OCI-LY7 (cell line): ENCODE results near the gene ERCC1. TPM values are rescaled to one million over a fixed set of nuclear protein-coding genes. Genes with fewer than 3 reads are reported as not detected.
A peak's percentile ranks its signal among the peaks of the same experiment; 100 is the strongest.

Experiments used
- BruUV-seq: library from RNA; stranded (reverse); fragments of 400-500 nt; replicated peaks from 2 replicates; lab custom pipeline; 2021; lab: Mats Ljungman, UMichigan
- CTCF ChIA-PET: fragments of 300-600 bp; sonication (Branson Sonifier 250); formaldehyde crosslinking; loops from one replicate; lab custom pipeline; 2022; ENCODE audit warnings: antibody characterized with exemption; ENCODE audit not compliant: unreplicated experiment; lab: Charles Lee
- POLR2A ChIA-PET: fragments of 300-600 bp; sonication (Branson Sonifier 250); formaldehyde crosslinking; loops from one replicate; lab custom pipeline; 2022; ENCODE audit warnings: antibody characterized with exemption; lab: Charles Lee
- DNase-seq: peaks from one replicate; pipeline ENCODE4 v3.0.0-alpha.2; 2015; ENCODE audit warnings: low spot score
- H2AFZ ChIP-seq: fragments of 200-600 bp; sonication (generic), shearing (Covaris generic); 2 replicates; pipeline ENCODE4 v1.6.1; 2014; ENCODE audit warnings: mild to moderate bottlenecking, antibody characterized with exemption, low read length, moderate library complexity
- H3K27ac ChIP-seq: fragments of 200-600 bp; sonication (generic); 2 replicates; pipeline ENCODE4 v1.5.1; 2014; ENCODE audit warnings: mixed run types, low read depth, mild to moderate bottlenecking, moderate library complexity, low read length, inconsistent platforms; ENCODE audit not compliant: poor library complexity, severe bottlenecking
- H3K36me3 ChIP-seq: fragments of 200-600 bp; sonication (generic); 2 replicates; pipeline ENCODE4 v1.6.1; 2014; ENCODE audit warnings: mild to moderate bottlenecking, antibody characterized with exemption, low read length, moderate library complexity, mixed read lengths; ENCODE audit not compliant: insufficient read depth
- H3K4me1 ChIP-seq: fragments of 200-600 bp; sonication (generic); 2 replicates; pipeline ENCODE4 v1.5.1; 2014; ENCODE audit warnings: mild to moderate bottlenecking, low read length; ENCODE audit not compliant: insufficient read depth, poor library complexity, severe bottlenecking
- H3K4me2 ChIP-seq: fragments of 200-600 bp; sonication (generic); 2 replicates; pipeline ENCODE4 v1.6.1; 2014; ENCODE audit warnings: mild to moderate bottlenecking, low read length
- H3K4me3 ChIP-seq: fragments of 200-600 bp; sonication (generic); 2 replicates; pipeline ENCODE4 v1.5.1; 2014; ENCODE audit warnings: mild to moderate bottlenecking, low read depth, low read length; ENCODE audit not compliant: poor library complexity, severe bottlenecking
- H3K79me2 ChIP-seq: fragments of 200-600 bp; sonication (generic); 2 replicates; pipeline ENCODE4 v1.6.1; 2016; ENCODE audit warnings: low read depth, mild to moderate bottlenecking, low read length, moderate library complexity, mixed read lengths; ENCODE audit not compliant: insufficient read depth
- H3K9me2 ChIP-seq: fragments of 200-600 bp; sonication (generic); 2 replicates; pipeline ENCODE4 v1.6.1; 2016; ENCODE audit warnings: mild to moderate bottlenecking, low read length, mixed read lengths; ENCODE audit not compliant: insufficient read depth
- H3K9me3 ChIP-seq: fragments of 200-600 bp; sonication (generic); 2 replicates; pipeline ENCODE4 v1.6.1; 2014; ENCODE audit warnings: mild to moderate bottlenecking, mixed run types, low read length, mixed read lengths
- H4K20me1 ChIP-seq: fragments of 200-600 bp; sonication (generic); 2 replicates; pipeline ENCODE4 v1.6.1; 2014; ENCODE audit warnings: mild to moderate bottlenecking, antibody characterized with exemption, low read length, moderate library complexity, mixed read lengths; ENCODE audit not compliant: insufficient read depth
- CTCF ChIP-seq: fragments of 200-600 bp; sonication (generic); conservative IDR thresholded peaks from 2 replicates; pipeline ENCODE4 v1.5.1; 2014; ENCODE audit warnings: mild to moderate bottlenecking, antibody characterized with exemption, low read length, moderate library complexity, mixed read lengths
- EZH2phosphoT487 ChIP-seq: fragments of 200-600 bp; sonication (generic); IDR thresholded peaks from 2 replicates; pipeline ENCODE4 v1.6.1; 2018; ENCODE audit warnings: low read depth, borderline replicate concordance, mild to moderate bottlenecking, mixed run types, antibody characterized with exemption, low read length, moderate library complexity, mixed read lengths
- intact Hi-C: fragments of 100-400 bp; cut with micrococcal nuclease; formaldehyde crosslinking; loops from one replicate; pipeline ENCODE4 v1.10.0; 2022; ENCODE audit not compliant: unreplicated experiment
- total RNA-seq, 2 experiments: library from RNA; depleted of rRNA in 1 of 2; stranded (reverse); fragments of >200 nt in 1 of 2; shearing (Covaris generic) in 1 of 2; gene quantifications; 2 replicates each; pipeline ENCODE4 v1.2.3, GENCODE V29; 2014 to 2022

The ERCC1 gene
- total RNA-seq, 2 experiments from 2014 or later, result 46.2 to 125 TPM

DNA sequence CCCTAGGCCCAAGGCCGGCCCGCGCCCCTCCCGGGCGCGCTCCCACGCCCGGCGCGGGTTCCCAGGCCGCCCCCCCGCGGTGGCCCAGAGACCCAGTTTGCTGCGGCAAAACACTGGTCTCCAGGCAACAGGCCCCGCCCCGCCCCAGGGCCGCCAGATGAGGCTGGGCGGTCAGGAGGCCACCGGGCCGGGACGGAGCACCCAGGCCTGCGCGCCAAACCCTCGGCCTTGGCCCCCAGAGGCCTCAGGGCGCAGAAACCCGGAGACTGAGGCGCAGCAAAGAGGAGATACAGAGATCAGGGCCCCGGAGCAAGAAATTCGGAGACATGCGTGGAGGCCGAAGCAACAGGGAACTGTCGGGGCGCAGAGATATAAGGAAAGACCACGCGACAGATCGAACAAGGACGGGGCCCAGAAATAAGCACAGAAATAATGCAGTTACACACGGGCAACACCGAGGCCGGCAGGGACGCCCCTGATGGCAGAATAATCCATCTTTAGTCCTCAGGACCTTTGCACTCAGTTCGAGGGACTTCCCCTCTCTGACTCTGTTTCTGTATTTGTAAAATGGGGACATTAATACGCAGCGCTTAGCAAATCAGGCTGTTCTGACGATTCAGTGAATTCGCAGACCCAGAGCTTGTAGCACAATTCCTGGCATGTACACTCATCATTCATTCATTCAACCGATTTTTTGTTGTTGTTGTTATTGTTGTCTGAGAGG lies 20.8 kb upstream of the ERCC1 start:
- DNase-seq, result peak; percentile 85
- H3K4me3 ChIP-seq, result peak overlapping the region; percentile 69
- no peaks in the 10 kb centered on the region for H4K20me1 ChIP-seq
- intact Hi-C loops, result no loop called here
- no TSS peak for BruUV-seq
- peak overlapping the region; percentile 57 for H3K27ac ChIP-seq
- ChIA-PET CTCF (interaction anchor here (1.2 kb wide), 1 partner anchor 34 kb away, joined by 4 read pairs; no protein-coding TSS in a partner anchor), POLR2A (interaction anchor here (1.0 kb wide), 1 partner anchor 13 kb away, joined by 6 read pairs; no protein-coding TSS in a partner anchor)
- H3K9me3 ChIP-seq, result no peaks in the 10 kb centered on the region
- TF ChIP-seq CTCF (0 out of 2 replicates have a peak, but pooled peaks have one; percentile 23), EZH2phosphoT487 (no peak)
- H3K36me3 ChIP-seq, result no peaks in the 10 kb centered on the region
- no peaks in the 10 kb centered on the region for H3K9me2 ChIP-seq
- peak overlapping the region; percentile 96 for H2AFZ ChIP-seq
- H3K4me2 ChIP-seq, result peak overlapping the region; percentile 99
- no peaks in the 10 kb centered on the region for H3K79me2 ChIP-seq
- peaks cover 50% of the 10 kb centered on the region for H3K4me1 ChIP-seq

DNA sequence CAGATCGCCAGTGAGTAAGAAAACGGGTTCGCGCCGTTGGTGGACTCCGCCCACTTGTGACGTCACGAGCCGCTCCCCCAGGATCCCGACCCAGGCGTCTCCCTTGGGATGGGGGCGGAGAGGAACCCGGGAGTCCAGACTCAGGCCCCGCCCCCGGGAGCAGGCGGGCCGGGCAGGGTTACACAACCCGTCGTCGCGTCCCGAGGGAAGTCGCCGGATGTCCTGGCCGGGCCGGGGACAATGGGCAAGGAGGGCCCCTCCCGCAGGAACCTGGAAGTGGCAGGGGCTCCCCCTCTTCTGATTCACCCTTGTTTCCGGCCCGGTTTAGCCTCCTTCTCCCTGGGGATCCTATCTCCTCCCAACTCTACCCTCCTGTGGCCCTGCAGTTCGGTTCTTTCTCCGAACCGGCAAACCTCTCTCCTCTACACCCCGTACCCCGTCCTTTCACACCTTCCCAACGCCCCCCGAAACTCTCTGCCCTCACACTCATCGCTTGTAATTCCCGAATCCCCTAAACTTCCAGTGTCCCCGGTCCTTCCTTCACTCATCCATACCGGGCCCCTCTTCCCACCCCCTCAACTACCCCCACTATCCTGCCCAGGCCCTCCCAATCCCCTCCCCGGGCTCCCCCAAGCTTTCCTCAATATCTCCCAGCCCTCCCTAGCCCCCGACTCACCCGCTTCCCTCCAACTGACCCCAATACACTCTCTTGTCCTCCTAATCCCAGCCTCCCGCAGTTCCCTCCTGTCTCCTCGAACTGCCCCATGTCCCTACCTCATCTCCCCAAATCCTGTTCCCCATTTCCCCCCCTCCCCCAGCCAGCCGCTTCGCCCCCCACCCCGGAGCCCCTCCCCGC lies 20.0 kb upstream of the ERCC1 start:
- intact Hi-C loops, result no loop called here
- H3K9me2 ChIP-seq, result no peaks in the 10 kb centered on the region
- no peaks in the 10 kb centered on the region for H3K36me3 ChIP-seq
- peak; percentile 43 for DNase-seq
- H2AFZ ChIP-seq, result peak overlapping the region; percentile 62; the same call in 1 of the 2 replicates
- H4K20me1 ChIP-seq, result no peaks in the 10 kb centered on the region
- no peaks in the 10 kb centered on the region for H3K9me3 ChIP-seq
- H3K79me2 ChIP-seq, result no peaks in the 10 kb centered on the region
- peaks cover 44% of the 10 kb centered on the region for H3K4me1 ChIP-seq
- H3K4me3 ChIP-seq, result peak overlapping the region; percentile 69
- ChIA-PET CTCF (no interaction called here), POLR2A (no interaction called here)
- no TSS peak for BruUV-seq
- peak overlapping the region; percentile 99 for H3K4me2 ChIP-seq
- peak overlapping the region; percentile 29 for H3K27ac ChIP-seq
- TF ChIP-seq EZH2phosphoT487 (no peak), CTCF (no peak)
